ENCODE results near the gene FGGY. TPM values are rescaled to one million over a fixed set of nuclear protein-coding genes. Genes with fewer than 3 reads are reported as not detected.

FGGY gene
- total RNA-seq, 4 donors from 2014 or later = 23.3 to 26.4 (median 25.3) TPM

- Histone ChIP-seq H3K4me1 (no peaks in the 10 kb centered on the region), H3K27me3 (no peaks in the 10 kb centered on the region), H3K27ac (replicated peaks in 1 of 4) (no peak overlapping the region), H3K9me3 (no peaks in the 10 kb centered on the region), H3K4me3 (no peak overlapping the region), H3K36me3 (no peaks in the 10 kb centered on the region)
- no peak for TF ChIP-seq POLR2AphosphoS5 (IDR thresholded peaks at IDR 0.05)
- TF ChIP-seq POLR2A (IDR thresholded peaks at IDR 0.05; ENCODE audit: low read depth) = no peak
- no peak for TF ChIP-seq EP300 (IDR thresholded peaks at IDR 0.05)
- no peak for TF ChIP-seq CTCF (IDR thresholded peaks at IDR 0.05)
- intact Hi-C loops (cut with DNase I) = no loop called here
- no peak for DNase-seq (ENCODE audit: extremely low spot score)
- 97% methylated on average over 3 of the region's 3 CpGs for WGBS
Measured at GRCh38 chr1:59342801-59343575, 46.1 kb downstream of the FGGY start.

- intact Hi-C loops (cut with DNase I) = no loop called here
- no peaks in the 10 kb centered on the region for H3K27me3 ChIP-seq
- H3K27ac ChIP-seq (replicated peaks in 1 of 4) = no peak overlapping the region
- no peaks in the 10 kb centered on the region for H3K9me3 ChIP-seq
- no peaks in the 10 kb centered on the region for H3K36me3 ChIP-seq
- no peaks in the 10 kb centered on the region for H3K4me1 ChIP-seq
- H3K4me3 ChIP-seq = no peak overlapping the region
- WGBS = 90% methylated on average over 1 of the region's 1 CpG
- TF ChIP-seq CTCF (IDR thresholded peaks at IDR 0.05) (no peak), POLR2A (IDR thresholded peaks at IDR 0.05; ENCODE audit: low read depth) (no peak), POLR2AphosphoS5 (IDR thresholded peaks at IDR 0.05) (no peak), EP300 (IDR thresholded peaks at IDR 0.05) (no peak)
- DNase-seq (ENCODE audit: extremely low spot score) = no peak
Measured at GRCh38 chr1:59343576-59343840, 46.6 kb downstream of the FGGY start.

GRCh38 chr1:59345221-59345620 lies 48.3 kb downstream of the FGGY start:
- no peak for DNase-seq (ENCODE audit: extremely low spot score)
- Histone ChIP-seq H3K27ac (replicated peaks in 1 of 4) (no peak overlapping the region), H3K4me1 (no peaks in the 10 kb centered on the region), H3K9me3 (no peaks in the 10 kb centered on the region), H3K4me3 (no peak overlapping the region), H3K27me3 (no peaks in the 10 kb centered on the region), H3K36me3 (no peaks in the 10 kb centered on the region)
- 91% methylated on average over 1 of the region's 1 CpG for WGBS
- intact Hi-C loops (cut with DNase I) = no loop called here
- no peak for TF ChIP-seq POLR2AphosphoS5 (IDR thresholded peaks at IDR 0.05)
- TF ChIP-seq EP300 (IDR thresholded peaks at IDR 0.05) = no peak
- no peak for TF ChIP-seq CTCF (IDR thresholded peaks at IDR 0.05)
- TF ChIP-seq POLR2A (IDR thresholded peaks at IDR 0.05; ENCODE audit: low read depth) = no peak

GRCh38 chr1:59346429-59346828 lies 49.5 kb downstream of the FGGY start:
- no peaks in the 10 kb centered on the region for H3K9me3 ChIP-seq
- 85% methylated on average over 3 of the region's 3 CpGs for WGBS
- H3K27me3 ChIP-seq = no peaks in the 10 kb centered on the region

More at GRCh38 chr1:59346429-59346828, 49.5 kb downstream of the FGGY start:
- DNase-seq (ENCODE audit: extremely low spot score) = no peak
- H3K4me1 ChIP-seq = no peaks in the 10 kb centered on the region
- no peaks in the 10 kb centered on the region for H3K36me3 ChIP-seq
- TF ChIP-seq POLR2AphosphoS5 (IDR thresholded peaks at IDR 0.05) (no peak), EP300 (IDR thresholded peaks at IDR 0.05) (no peak), CTCF (IDR thresholded peaks at IDR 0.05) (no peak), POLR2A (IDR thresholded peaks at IDR 0.05; ENCODE audit: low read depth) (no peak)
- intact Hi-C loops (cut with DNase I) = no loop called here
- H3K27ac ChIP-seq (replicated peaks in 1 of 4) = no peak overlapping the region
- no peak overlapping the region for H3K4me3 ChIP-seq

Measured in esophagus muscularis mucosa (tissue), 4 donors.